Right cardiac atrium (tissue), 5 donors: ENCODE measurements around the gene KIR2DL1. TPM values are rescaled to one million over a fixed set of nuclear protein-coding genes. Genes with fewer than 3 reads are reported as not detected.
"Not testable (repeated sequence)": the region's sequence is repeated elsewhere in the genome, so short reads cannot be mapped to it uniquely, and the experiment has no call there.

Source experiments
- ATAC-seq, 2 donors: fragments of 200-7000 bp; cut with Tn5 transposase; one replicate each; pipeline versions ENCODE4 v1.8.0 to v1.9.1; 2020; ENCODE audit warnings: moderate library complexity in 2 of 2, mild to moderate bottlenecking in 1 of 2
- DNase-seq, 3 donors: peaks; one replicate each; pipeline ENCODE4 v3.0.0-alpha.2; 2020
- H3K27ac ChIP-seq: one replicate; pipeline ENCODE4 v1.5.1; 2013; ENCODE audit warnings: mild to moderate bottlenecking, low read length, control low read depth, moderate library complexity
- H3K27me3 ChIP-seq: one replicate; pipeline ENCODE4 v1.6.1; 2013; ENCODE audit not compliant: control insufficient read depth, insufficient read depth
- H3K4me1 ChIP-seq: one replicate; pipeline ENCODE4 v1.6.1; 2013; ENCODE audit warnings: low read length; ENCODE audit not compliant: control insufficient read depth, insufficient read depth
- H3K4me3 ChIP-seq: one replicate; pipeline ENCODE4 v1.5.1; 2013; ENCODE audit warnings: low read length, control low read depth
- H3K9me3 ChIP-seq: one replicate; pipeline ENCODE4 v1.6.1; 2013; ENCODE audit warnings: low read length; ENCODE audit not compliant: control insufficient read depth
- WGBS: extraction: QIAGEN DNeasy Blood & Tissue Kit; methylation state at CpG from one replicate; pipeline ENCODE4 v1.1.7; 2013; 5-methylcytosine and 5-hydroxymethylcytosine counted together
- intact Hi-C, 4 donors: fragments of 100-400 bp; cut with DNase I; formaldehyde crosslinking; loops; one replicate each; pipeline versions ENCODE4 v1.11.0 to v1.14.0; 2022 to 2023
- polyA plus RNA-seq: library from polyadenylated mRNA; stranded (reverse); fragments of 200-250 nt; gene quantifications from one replicate; pipeline ENCODE4 v1.2.3, GENCODE V29; 2013
- total RNA-seq, 4 donors: library from RNA; stranded (reverse); fragmentation: NEBNext Ultra II Directional; extraction: Animal tissue kit (Norgen Biotek cat#: 25700); gene quantifications; one replicate each; pipeline ENCODE4 v1.2.1, GENCODE V29; 2021
- donor health status: healthy with polysubstance abuse.
- donor health status: DM: no; HTN: yes; CAD: no.
- donor health status: DM: no; HTN: no; CAD: no.
- donor health status: DM: no; HTN: yes; CAD: no; lungs with severe emphysema.
- donor health status: DM: yes; HTN: yes; CAD: no.

Gene KIR2DL1
- total and polyA plus RNA-seq, 5 donors: 0.11 TPM; not detected in 4

GRCh38 chr19:54739587-54740497, 29.8 kb upstream of the KIR2DL1 start:
- intact Hi-C loops: loop anchor here in 2 of 4 donors (5.0 kb wide), 1 partner anchor 107 kb away; no protein-coding TSS in a partner anchor
- Histone ChIP-seq H3K27ac (no peak overlapping the region), H3K4me1 (no peaks in the 10 kb centered on the region), H3K9me3 (no peaks in the 10 kb centered on the region), H3K4me3 (no peak overlapping the region), H3K27me3 (no peaks in the 10 kb centered on the region)
- 77% methylated on average over 13 of the region's 13 CpGs for WGBS
- DNase-seq (no peak), ATAC-seq (no peak)

GRCh38 chr19:54741950-54742349, 27.6 kb upstream of the KIR2DL1 start:
- H3K4me3 ChIP-seq, H3K27me3 ChIP-seq, intact Hi-C loops, H3K9me3 ChIP-seq, H3K4me1 ChIP-seq, ATAC-seq, DNase-seq, H3K27ac ChIP-seq: not testable (repeated sequence)
- WGBS: 55% methylated on average over 5 of the region's 5 CpGs

- H3K27ac ChIP-seq, H3K27me3 ChIP-seq, H3K4me1 ChIP-seq, H3K9me3 ChIP-seq, H3K4me3 ChIP-seq, intact Hi-C loops, ATAC-seq, DNase-seq: not testable (repeated sequence)
- 76% methylated on average over 5 of the region's 5 CpGs for WGBS
These were observed 25.5 kb upstream of the KIR2DL1 start for GRCh38 chr19:54744080-54744479.

GRCh38 chr19:54747614-54748322, 21.8 kb upstream of the KIR2DL1 start:
- 64% methylated on average over 9 of the region's 9 CpGs for WGBS

GRCh38 chr19:54750276-54750675, 19.3 kb upstream of the KIR2DL1 start:
- WGBS: 38% methylated on average over 6 of the region's 6 CpGs

More at GRCh38 chr19:54747614-54748322, 21.8 kb upstream of the KIR2DL1 start:
- DNase-seq, H3K27ac ChIP-seq, intact Hi-C loops, H3K4me3 ChIP-seq, ATAC-seq, H3K9me3 ChIP-seq, H3K4me1 ChIP-seq, H3K27me3 ChIP-seq: not testable (repeated sequence)

DNA sequence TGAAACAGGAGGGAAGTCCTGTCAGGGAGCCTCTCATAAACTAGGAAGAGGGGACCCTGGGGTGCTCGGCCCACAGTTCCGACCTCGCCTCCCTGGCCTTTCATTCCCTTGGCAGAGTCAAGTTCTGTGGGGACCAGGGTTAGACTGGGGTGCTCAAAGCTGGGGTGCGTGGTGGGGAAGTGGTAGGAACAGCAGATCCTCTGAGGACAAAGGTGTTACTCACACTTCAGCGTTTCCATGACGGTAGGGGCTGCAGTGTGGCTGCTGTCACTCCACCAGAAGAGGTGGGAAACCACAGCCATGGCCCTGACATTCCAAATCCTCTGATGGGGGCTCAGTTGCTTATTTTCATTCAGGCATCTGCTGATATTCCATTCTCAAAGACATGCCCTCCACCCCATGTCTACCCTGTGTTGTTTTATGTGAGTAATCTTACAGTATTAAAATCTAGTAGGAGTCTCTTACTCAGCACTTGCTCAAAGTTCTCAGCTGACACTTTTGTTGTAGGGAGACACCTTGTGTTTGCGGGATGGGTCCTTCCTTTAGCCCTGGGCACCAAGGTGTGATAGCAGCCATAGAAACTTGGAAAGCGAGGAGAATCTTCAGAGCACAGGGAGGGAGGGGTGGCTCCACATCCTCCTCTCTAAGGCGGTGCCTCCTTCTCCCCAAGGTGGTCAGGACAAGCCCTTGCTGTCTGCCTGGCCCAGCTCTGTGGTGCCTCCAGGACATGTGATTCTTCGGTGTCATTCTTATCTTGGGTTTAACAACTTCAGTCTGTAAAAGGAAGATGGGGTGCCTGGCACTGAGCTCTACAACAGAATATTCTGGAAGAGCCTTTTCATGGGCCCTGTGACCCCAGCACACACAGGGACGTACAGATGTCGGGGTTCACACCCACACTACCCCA, 13.1 kb upstream of the KIR2DL1 start:
- H3K9me3 ChIP-seq, intact Hi-C loops, H3K27me3 ChIP-seq, DNase-seq, H3K27ac ChIP-seq, H3K4me1 ChIP-seq, ATAC-seq, H3K4me3 ChIP-seq: not testable (repeated sequence)
- 67% methylated on average over 11 of the region's 12 CpGs for WGBS

More at GRCh38 chr19:54750276-54750675, 19.3 kb upstream of the KIR2DL1 start:
- ATAC-seq, H3K27ac ChIP-seq, H3K4me3 ChIP-seq, H3K27me3 ChIP-seq, DNase-seq, H3K9me3 ChIP-seq, intact Hi-C loops, H3K4me1 ChIP-seq: not testable (repeated sequence)

DNA sequence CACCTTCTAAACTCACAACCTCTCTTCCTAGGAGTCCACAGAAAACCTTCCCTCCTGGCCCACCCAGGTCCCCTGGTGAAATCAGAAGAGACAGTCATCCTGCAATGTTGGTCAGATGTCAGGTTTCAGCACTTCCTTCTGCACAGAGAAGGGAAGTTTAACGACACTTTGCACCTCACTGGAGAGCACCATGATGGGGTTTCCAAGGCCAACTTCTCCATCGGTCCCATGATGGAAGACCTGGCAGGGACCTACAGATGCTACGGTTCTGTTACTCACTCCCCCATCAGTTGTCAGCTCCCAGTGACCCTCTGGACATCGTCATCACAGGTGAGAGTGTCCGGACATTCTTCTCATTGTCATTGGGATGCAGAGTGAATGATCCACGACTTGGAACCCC, 11.0 kb upstream of the KIR2DL1 start:
- 66% methylated on average over 6 of the region's 6 CpGs for WGBS

DNA sequence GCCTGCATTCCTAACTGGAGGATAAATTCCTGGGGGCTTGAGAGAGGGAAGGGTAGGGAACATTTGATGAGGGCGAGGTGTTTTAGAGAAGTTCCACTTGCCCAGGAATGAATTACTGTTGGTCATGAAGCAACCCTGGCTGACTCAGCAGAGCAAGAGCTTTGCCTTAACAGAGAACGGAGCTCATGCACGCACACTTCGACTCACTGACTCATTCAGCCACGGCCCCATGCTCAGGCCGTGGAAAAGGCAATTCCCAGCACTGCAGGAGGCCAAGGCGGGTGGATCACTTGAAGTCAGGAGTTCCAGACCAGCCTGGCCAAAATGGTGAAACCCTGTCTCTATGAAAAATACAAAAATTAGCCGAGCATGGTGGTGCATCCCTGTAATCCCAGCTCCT, 5.4 kb upstream of the KIR2DL1 start:
- DNase-seq, intact Hi-C loops, H3K27me3 ChIP-seq, H3K27ac ChIP-seq, H3K4me3 ChIP-seq, ATAC-seq, H3K4me1 ChIP-seq, H3K9me3 ChIP-seq: not testable (repeated sequence)
- 65% methylated on average over 8 of the region's 8 CpGs for WGBS

More for the DNA sequence above, 11.0 kb upstream of the KIR2DL1 start:
- ATAC-seq, H3K27ac ChIP-seq, H3K4me1 ChIP-seq, H3K9me3 ChIP-seq, DNase-seq, intact Hi-C loops, H3K4me3 ChIP-seq, H3K27me3 ChIP-seq: not testable (repeated sequence)

- H3K4me3 ChIP-seq, H3K9me3 ChIP-seq: not testable (repeated sequence)
- WGBS: 74% methylated on average over 4 of the region's 4 CpGs
These were observed 3.1 kb upstream of the KIR2DL1 start for GRCh38 chr19:54766464-54766863.

DNA sequence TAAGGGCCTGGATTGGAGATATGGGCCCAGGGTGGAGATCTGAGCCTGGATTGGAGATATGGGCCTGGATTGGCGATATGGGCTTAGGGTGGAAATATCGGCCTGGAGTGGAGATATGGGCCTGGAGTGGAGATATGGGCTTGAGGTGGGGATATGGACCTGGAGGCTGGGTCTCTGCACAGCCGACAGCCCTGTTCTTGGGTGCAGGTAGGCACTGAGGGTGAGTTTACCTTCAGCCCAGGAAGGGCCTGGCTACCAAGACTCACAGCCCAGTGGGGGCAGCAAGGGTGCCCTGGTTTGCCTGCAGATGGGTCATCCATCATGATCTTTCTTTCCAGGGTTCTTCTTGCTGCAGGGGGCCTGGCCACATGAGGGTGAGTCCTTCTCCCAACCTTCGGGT, 918 bp downstream of the KIR2DL1 start:
- H3K27ac ChIP-seq, DNase-seq, ATAC-seq, H3K4me1 ChIP-seq, intact Hi-C loops, H3K4me3 ChIP-seq, H3K27me3 ChIP-seq, H3K9me3 ChIP-seq: not testable (repeated sequence)
- WGBS: 79% methylated on average over 4 of the region's 4 CpGs

More at GRCh38 chr19:54766464-54766863, 3.1 kb upstream of the KIR2DL1 start:
- ATAC-seq, H3K27ac ChIP-seq, H3K27me3 ChIP-seq, DNase-seq, H3K4me1 ChIP-seq, intact Hi-C loops: not testable (repeated sequence)
